Measurements from ENCODE around the gene BCAT1. TPM values are rescaled to one million over a fixed set of nuclear protein-coding genes. Genes with fewer than 3 reads are reported as not detected.
"Not testable (repeated sequence)": the region's sequence is repeated elsewhere in the genome, so short reads cannot be mapped to it uniquely, and the experiment has no call there.

The BCAT1 gene
- total RNA-seq, 1 experiment from 2014 or later, result not detected

GRCh38 chr12:24966951-24967564 is 18.2 kb upstream of the BCAT1 start:
- in situ Hi-C loops (cut with HindIII; ENCODE audit: low pct_unique_long_range_greater_than_20kb, low sequenced_read_pairs), result no loop called here

GRCh38 chr12:24964342-24964741 is 15.4 kb upstream of the BCAT1 start:
- DNase-seq (ENCODE audit: low read depth), result no peak
- in situ Hi-C loops (cut with HindIII; ENCODE audit: low pct_unique_long_range_greater_than_20kb, low sequenced_read_pairs), result no loop called here

More at GRCh38 chr12:24966951-24967564, 18.2 kb upstream of the BCAT1 start:
- DNase-seq (ENCODE audit: low read depth), result no peak

- DNase-seq (ENCODE audit: low read depth), result peak; percentile 10
- in situ Hi-C loops (cut with HindIII; ENCODE audit: low pct_unique_long_range_greater_than_20kb, low sequenced_read_pairs), result no loop called here
These were observed 11.4 kb upstream of the BCAT1 start for GRCh38 chr12:24960222-24960855.

- DNase-seq (ENCODE audit: low read depth); in situ Hi-C loops (cut with HindIII; ENCODE audit: low pct_unique_long_range_greater_than_20kb, low sequenced_read_pairs): not testable (repeated sequence)
These were observed 7.5 kb upstream of the BCAT1 start for GRCh38 chr12:24956351-24956750.

GRCh38 chr12:24955853-24956252 is 7.0 kb upstream of the BCAT1 start:
- in situ Hi-C loops (cut with HindIII; ENCODE audit: low pct_unique_long_range_greater_than_20kb, low sequenced_read_pairs), result no loop called here
- DNase-seq (ENCODE audit: low read depth), result no peak

GRCh38 chr12:24955389-24955788 is 6.5 kb upstream of the BCAT1 start:
- no peak for DNase-seq (ENCODE audit: low read depth)
- in situ Hi-C loops (cut with HindIII; ENCODE audit: low pct_unique_long_range_greater_than_20kb, low sequenced_read_pairs), result no loop called here

- in situ Hi-C loops (cut with HindIII; ENCODE audit: low pct_unique_long_range_greater_than_20kb, low sequenced_read_pairs), result no loop called here
- DNase-seq (ENCODE audit: low read depth), result no peak
These were observed 5.4 kb upstream of the BCAT1 start for GRCh38 chr12:24954261-24954660.

- in situ Hi-C loops (cut with HindIII; ENCODE audit: low pct_unique_long_range_greater_than_20kb, low sequenced_read_pairs), result no loop called here
These were observed 3.5 kb upstream of the BCAT1 start for GRCh38 chr12:24952389-24952788.

GRCh38 chr12:24950231-24950834 is 1.4 kb upstream of the BCAT1 start:
- in situ Hi-C loops (cut with HindIII; ENCODE audit: low pct_unique_long_range_greater_than_20kb, low sequenced_read_pairs), result no loop called here
- DNase-seq (ENCODE audit: low read depth), result no peak

More at GRCh38 chr12:24952389-24952788, 3.5 kb upstream of the BCAT1 start:
- no peak for DNase-seq (ENCODE audit: low read depth)

- DNase-seq (ENCODE audit: low read depth), result no peak
- in situ Hi-C loops (cut with HindIII; ENCODE audit: low pct_unique_long_range_greater_than_20kb, low sequenced_read_pairs), result no loop called here
These were observed 513 bp downstream of the BCAT1 start for GRCh38 chr12:24948420-24948756.

GRCh38 chr12:24947541-24948419 is 1.1 kb downstream of the BCAT1 start:
- in situ Hi-C loops (cut with HindIII; ENCODE audit: low pct_unique_long_range_greater_than_20kb, low sequenced_read_pairs), result no loop called here
- no peak for DNase-seq (ENCODE audit: low read depth)

- no peak for DNase-seq (ENCODE audit: low read depth)
- in situ Hi-C loops (cut with HindIII; ENCODE audit: low pct_unique_long_range_greater_than_20kb, low sequenced_read_pairs), result no loop called here
These were observed 3.1 kb downstream of the BCAT1 start for GRCh38 chr12:24945845-24946244.

GRCh38 chr12:24945039-24945438 is 3.9 kb downstream of the BCAT1 start:
- in situ Hi-C loops (cut with HindIII; ENCODE audit: low pct_unique_long_range_greater_than_20kb, low sequenced_read_pairs), result no loop called here

GRCh38 chr12:24944601-24944975 is 4.3 kb downstream of the BCAT1 start:
- in situ Hi-C loops (cut with HindIII; ENCODE audit: low pct_unique_long_range_greater_than_20kb, low sequenced_read_pairs), result no loop called here
- no peak for DNase-seq (ENCODE audit: low read depth)

More at GRCh38 chr12:24945039-24945438, 3.9 kb downstream of the BCAT1 start:
- DNase-seq (ENCODE audit: low read depth), result no peak

- in situ Hi-C loops (cut with HindIII; ENCODE audit: low pct_unique_long_range_greater_than_20kb, low sequenced_read_pairs), result no loop called here
- DNase-seq (ENCODE audit: low read depth), result no peak
These were observed 4.8 kb downstream of the BCAT1 start for GRCh38 chr12:24943947-24944600.

GRCh38 chr12:24940157-24940556 is 8.7 kb downstream of the BCAT1 start:
- in situ Hi-C loops (cut with HindIII; ENCODE audit: low pct_unique_long_range_greater_than_20kb, low sequenced_read_pairs), result no loop called here
- no peak for DNase-seq (ENCODE audit: low read depth)

- in situ Hi-C loops (cut with HindIII; ENCODE audit: low pct_unique_long_range_greater_than_20kb, low sequenced_read_pairs); DNase-seq (ENCODE audit: low read depth): not testable (repeated sequence)
These were observed 9.3 kb downstream of the BCAT1 start for GRCh38 chr12:24939551-24939950.

GRCh38 chr12:24938341-24938740 is 10.6 kb downstream of the BCAT1 start:
- DNase-seq (ENCODE audit: low read depth), result no peak
- in situ Hi-C loops (cut with HindIII; ENCODE audit: low pct_unique_long_range_greater_than_20kb, low sequenced_read_pairs), result no loop called here
